Loucy (cell line): ENCODE results near the gene PYY.

Experiments
- H2AFZ ChIP-seq: fragments of 200-600 bp; sonication (generic); 2 replicates; pipeline ENCODE4 v1.6.0; 2016; ENCODE audit warnings: antibody characterized with exemption, mild to moderate bottlenecking, low read length, moderate library complexity
- H3F3A ChIP-seq: fragments of 200-600 bp; 2 replicates; pipeline ENCODE4 v1.6.0; 2016; ENCODE audit warnings: antibody characterized with exemption, low read depth, mild to moderate bottlenecking
- H3K27me3 ChIP-seq: fragments of 200-600 bp; sonication (generic); 2 replicates; pipeline ENCODE4 v1.6.1; 2014; ENCODE audit warnings: low read length, mild to moderate bottlenecking; ENCODE audit not compliant: insufficient read depth, poor library complexity, severe bottlenecking
- H3K36me3 ChIP-seq: fragments of 200-600 bp; sonication (generic); 2 replicates; pipeline ENCODE4 v1.6.1; 2016; ENCODE audit warnings: low read length; ENCODE audit not compliant: insufficient read depth
- H3K4me1 ChIP-seq: fragments of 200-600 bp; sonication (generic); 2 replicates; pipeline ENCODE4 v1.5.1; 2014; ENCODE audit warnings: low read length, mild to moderate bottlenecking; ENCODE audit not compliant: insufficient read depth, poor library complexity, severe bottlenecking
- H3K4me2 ChIP-seq: fragments of 200-600 bp; sonication (generic); 2 replicates; pipeline ENCODE4 v1.6.0; 2014; ENCODE audit warnings: antibody characterized with exemption, low read length, low read depth, mild to moderate bottlenecking; ENCODE audit not compliant: poor library complexity, severe bottlenecking
- H3K4me3 ChIP-seq: fragments of 200-600 bp; sonication (generic); 2 replicates; pipeline ENCODE4 v1.5.1; 2014; ENCODE audit warnings: low read length, mild to moderate bottlenecking, mixed read lengths; ENCODE audit not compliant: poor library complexity, severe bottlenecking
- H3K79me2 ChIP-seq: fragments of 200-600 bp; sonication (generic); 2 replicates; pipeline ENCODE4 v1.6.1; 2014; ENCODE audit warnings: low read length; ENCODE audit not compliant: insufficient read depth
- H3K9ac ChIP-seq: fragments of 200-600 bp; sonication (generic); 2 replicates; pipeline ENCODE4 v1.6.0; 2014; ENCODE audit warnings: mild to moderate bottlenecking, low read depth, low read length, moderate library complexity; ENCODE audit not compliant: poor library complexity, severe bottlenecking
- H3K9me2 ChIP-seq: fragments of 200-600 bp; sonication (generic); replicated peaks from 2 replicates; pipeline ENCODE4 v1.6.1; 2016; ENCODE audit warnings: low read depth, low read length, mixed read lengths
- H3K9me3 ChIP-seq: fragments of 200-600 bp; sonication (generic); 2 replicates; pipeline ENCODE4 v1.6.1; 2014; ENCODE audit warnings: mild to moderate bottlenecking, antibody characterized with exemption, low read length, low read depth; ENCODE audit not compliant: insufficient read depth
- H4K20me1 ChIP-seq: fragments of 200-600 bp; sonication (generic); 2 replicates; pipeline ENCODE4 v1.6.0; 2014; ENCODE audit warnings: antibody characterized with exemption, low read length, mild to moderate bottlenecking; ENCODE audit not compliant: insufficient read depth, poor library complexity, severe bottlenecking
- CTCF ChIP-seq: fragments of 200-600 bp; sonication (generic); conservative IDR thresholded peaks from 2 replicates; pipeline ENCODE4 v1.5.1; 2014; ENCODE audit warnings: mild to moderate bottlenecking, antibody characterized with exemption, low read length
- EZH2phosphoT487 ChIP-seq: fragments of 200-600 bp; IDR thresholded peaks from 2 replicates; pipeline ENCODE4 v1.6.1; 2018; ENCODE audit warnings: antibody characterized with exemption, mild to moderate bottlenecking, moderate library complexity, borderline replicate concordance

Gene PYY

GRCh38 chr17:43986225-43986981, 32.7 kb upstream of the PYY start:
- no peak overlapping the region for H3K4me3 ChIP-seq
- no peak for TF ChIP-seq EZH2phosphoT487
- no peak for TF ChIP-seq CTCF
- no peaks in the 10 kb centered on the region for H3K79me2 ChIP-seq
- no peak overlapping the region for H3K9ac ChIP-seq
- H3K27me3 ChIP-seq, result no peaks in the 10 kb centered on the region
- H3K9me3 ChIP-seq, result no peaks in the 10 kb centered on the region
- H2AFZ ChIP-seq, result no peak overlapping the region
- no peaks in the 10 kb centered on the region for H3K9me2 ChIP-seq
- H3F3A ChIP-seq, result no peaks in the 10 kb centered on the region
- H3K4me2 ChIP-seq, result no peak overlapping the region
- H3K36me3 ChIP-seq, result no peaks in the 10 kb centered on the region
- H3K4me1 ChIP-seq, result no peaks in the 10 kb centered on the region
- H4K20me1 ChIP-seq, result no peaks in the 10 kb centered on the region

- Histone ChIP-seq H3K9me2 (no peaks in the 10 kb centered on the region), H4K20me1 (no peaks in the 10 kb centered on the region), H3K9me3 (no peaks in the 10 kb centered on the region), H3K36me3 (no peaks in the 10 kb centered on the region), H3K4me3 (no peak overlapping the region), H3K27me3 (no peaks in the 10 kb centered on the region), H3K9ac (no peak overlapping the region), H3K4me2 (no peak overlapping the region), H3K79me2 (no peaks in the 10 kb centered on the region), H2AFZ (no peak overlapping the region), H3K4me1 (no peaks in the 10 kb centered on the region), H3F3A (no peaks in the 10 kb centered on the region)
- TF ChIP-seq EZH2phosphoT487 (no peak), CTCF (no peak)
Measured at GRCh38 chr17:43984521-43984920, 30.8 kb upstream of the PYY start.

GRCh38 chr17:43983515-43984411, 30.0 kb upstream of the PYY start:
- no peaks in the 10 kb centered on the region for H4K20me1 ChIP-seq
- H2AFZ ChIP-seq, result no peak overlapping the region
- no peaks in the 10 kb centered on the region for H3F3A ChIP-seq
- H3K9me2 ChIP-seq, result no peaks in the 10 kb centered on the region
- no peak overlapping the region for H3K9ac ChIP-seq
- no peaks in the 10 kb centered on the region for H3K79me2 ChIP-seq
- no peaks in the 10 kb centered on the region for H3K36me3 ChIP-seq
- no peaks in the 10 kb centered on the region for H3K4me1 ChIP-seq
- H3K9me3 ChIP-seq, result no peaks in the 10 kb centered on the region
- H3K4me2 ChIP-seq, result no peak overlapping the region
- no peaks in the 10 kb centered on the region for H3K27me3 ChIP-seq
- peak; percentile 23; the same call in 1 of the 2 replicates for TF ChIP-seq CTCF
- TF ChIP-seq EZH2phosphoT487, result no peak
- no peak overlapping the region for H3K4me3 ChIP-seq
